Measurements from ENCODE around the gene IRX6.

DNA sequence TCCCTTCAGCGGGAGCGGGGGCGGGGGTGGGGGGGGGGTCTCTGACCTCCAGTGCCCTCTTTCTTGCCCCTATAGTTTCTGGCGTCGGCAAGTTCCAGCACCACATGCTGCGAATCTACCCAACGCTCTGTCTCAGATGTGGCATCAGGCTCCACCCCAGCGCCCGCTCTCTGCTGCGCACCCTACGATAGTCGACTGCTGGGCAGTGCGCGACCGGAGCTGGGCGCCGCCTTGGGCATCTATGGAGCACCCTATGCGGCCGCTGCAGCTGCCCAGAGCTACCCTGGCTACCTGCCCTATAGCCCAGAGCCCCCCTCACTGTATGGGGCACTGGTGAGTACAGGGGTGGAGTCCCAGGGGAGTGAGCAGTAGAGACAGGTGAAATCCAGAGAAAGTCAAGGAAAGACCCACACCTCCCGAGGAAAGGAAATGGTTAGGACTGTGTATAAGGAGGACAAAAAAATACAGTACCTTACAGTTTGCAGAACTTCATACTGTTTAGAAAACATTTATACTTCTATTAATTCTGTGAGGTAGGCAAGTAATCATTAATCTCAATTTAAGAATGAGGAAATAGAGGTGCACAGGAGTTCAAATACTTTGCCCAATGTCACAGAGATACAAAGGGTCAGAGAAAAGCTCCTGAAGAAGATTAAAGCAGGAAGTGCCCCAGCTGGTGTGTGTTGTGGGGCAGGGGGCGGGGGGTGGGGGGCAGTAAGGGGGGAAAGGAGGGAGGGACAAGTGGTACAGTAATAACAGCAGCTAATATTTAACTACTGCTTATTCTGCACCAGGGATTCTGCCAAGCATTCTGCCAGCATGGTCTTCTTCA lies 2.5 kb downstream of the IRX6 start:
- no peak for TF ChIP-seq POLR2A (IDR thresholded peaks at IDR 0.05)
- TF ChIP-seq, protein P1, sequence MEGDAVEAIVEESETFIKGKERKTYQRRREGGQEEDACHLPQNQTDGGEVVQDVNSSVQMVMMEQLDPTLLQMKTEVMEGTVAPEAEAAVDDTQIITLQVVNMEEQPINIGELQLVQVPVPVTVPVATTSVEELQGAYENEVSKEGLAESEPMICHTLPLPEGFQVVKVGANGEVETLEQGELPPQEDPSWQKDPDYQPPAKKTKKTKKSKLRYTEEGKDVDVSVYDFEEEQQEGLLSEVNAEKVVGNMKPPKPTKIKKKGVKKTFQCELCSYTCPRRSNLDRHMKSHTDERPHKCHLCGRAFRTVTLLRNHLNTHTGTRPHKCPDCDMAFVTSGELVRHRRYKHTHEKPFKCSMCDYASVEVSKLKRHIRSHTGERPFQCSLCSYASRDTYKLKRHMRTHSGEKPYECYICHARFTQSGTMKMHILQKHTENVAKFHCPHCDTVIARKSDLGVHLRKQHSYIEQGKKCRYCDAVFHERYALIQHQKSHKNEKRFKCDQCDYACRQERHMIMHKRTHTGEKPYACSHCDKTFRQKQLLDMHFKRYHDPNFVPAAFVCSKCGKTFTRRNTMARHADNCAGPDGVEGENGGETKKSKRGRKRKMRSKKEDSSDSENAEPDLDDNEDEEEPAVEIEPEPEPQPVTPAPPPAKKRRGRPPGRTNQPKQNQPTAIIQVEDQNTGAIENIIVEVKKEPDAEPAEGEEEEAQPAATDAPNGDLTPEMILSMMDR (IDR thresholded peaks at IDR 0.05): no peak

Data from Peyer's patch (tissue), 4 donors.